Natural killer cell treated with Interleukin-12 subunit alpha and Interleukin-12 subunit beta and Interleukin-15 and Interleukin-18, amount 100 ng/mL, for 72 hours (primary cell): ENCODE data around the gene ARHGAP8. TPM values are rescaled to one million over a fixed set of nuclear protein-coding genes. Genes with fewer than 3 reads are reported as not detected.

ENCODE experiments used
- ATAC-seq, 2 donors: fragments of 150-1000 bp; cut with Tn5 transposase in 1 of 2; sonication (Bioruptor Pico), chemical (Tn5 transposase) in 1 of 2; 2 replicates each; pipeline ENCODE4 v1.10.0; 2021
- DNase-seq: peaks from one replicate; pipeline ENCODE4 v3.0.0; 2022; ENCODE audit warnings: low spot score
- H3K27ac Mint-ChIP-seq, 2 donors: 1 replicate in 1 of 2; 2 replicates in 1 of 2; pipeline ENCODE4 v1.8.0; 2022; ENCODE audit warnings: mixed read lengths in 2 of 2, mild to moderate bottlenecking in 1 of 2, moderate library complexity in 1 of 2
- H3K27me3 Mint-ChIP-seq, 2 donors: 1 replicate in 1 of 2; 2 replicates in 1 of 2; pipeline ENCODE4 v1.8.0; 2022; ENCODE audit warnings: mixed read lengths in 2 of 2
- H3K36me3 Mint-ChIP-seq: one replicate; pipeline ENCODE4 v1.8.0; 2022; ENCODE audit warnings: mixed read lengths
- H3K4me1 Mint-ChIP-seq, 2 donors: 1 replicate in 1 of 2; 2 replicates in 1 of 2; pipeline ENCODE4 v1.8.0; 2022; ENCODE audit warnings: low read depth in 2 of 2, mixed read lengths in 2 of 2, mild to moderate bottlenecking in 1 of 2
- H3K4me3 Mint-ChIP-seq: one replicate; pipeline ENCODE4 v1.8.0; 2022; ENCODE audit warnings: mixed read lengths
- H3K9me3 Mint-ChIP-seq: 2 replicates; pipeline ENCODE4 v1.8.0; 2022; ENCODE audit warnings: mixed read lengths
- total RNA-seq, 2 donors: library from RNA; stranded (reverse); gene quantifications; one replicate each; pipeline ENCODE4 v1.2.3, GENCODE V29; 2022

ARHGAP8 gene
- total RNA-seq, 2 donors from 2014 or later, result 0.64 to 2.3 TPM

DNA sequence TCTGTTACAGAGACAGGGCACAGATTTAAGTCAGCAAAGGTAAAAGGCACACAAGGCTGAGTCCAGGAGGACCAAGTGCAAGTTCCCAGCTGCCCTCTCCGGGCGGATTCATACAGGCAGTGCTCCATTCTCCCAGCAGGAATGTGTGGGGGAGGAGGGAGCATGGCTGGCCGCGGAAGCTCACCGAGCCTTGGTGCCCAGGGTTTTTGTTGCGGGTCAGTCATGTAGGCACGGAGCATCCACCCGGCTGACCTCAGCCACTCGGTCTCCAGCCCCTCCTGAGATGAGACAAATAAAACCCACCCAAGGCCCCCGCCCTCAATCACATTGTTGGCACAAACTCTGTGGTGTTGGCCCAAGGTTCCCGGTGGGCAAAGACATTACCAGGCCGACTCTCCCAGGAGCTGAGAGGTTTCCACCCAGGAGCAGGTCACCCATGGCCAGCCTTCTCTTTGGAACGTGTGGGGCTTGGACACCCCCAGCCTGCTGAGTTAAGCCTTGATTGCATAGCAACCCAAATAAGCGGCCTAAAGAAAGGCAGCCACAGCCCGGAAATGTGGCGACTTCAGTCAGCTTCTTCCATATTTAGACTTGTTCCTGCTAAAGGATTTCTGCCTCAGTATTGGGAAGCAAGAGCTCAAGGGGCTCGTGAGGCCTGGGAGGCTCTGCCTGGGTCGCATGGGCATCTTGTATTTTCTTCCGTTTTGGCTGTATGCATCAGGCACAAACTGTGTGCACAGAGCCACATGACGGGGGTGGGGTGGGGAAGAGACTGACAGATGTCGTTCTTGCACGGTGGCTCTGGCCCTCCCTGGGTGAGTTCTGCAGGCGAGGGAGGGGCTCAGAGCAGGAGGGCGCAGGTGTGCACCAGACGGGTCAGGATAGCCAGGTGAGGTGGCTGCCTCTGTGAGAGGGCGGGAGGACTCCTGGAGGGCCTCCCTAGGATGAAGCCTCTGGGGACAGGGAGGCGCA lies 63.0 kb downstream of the ARHGAP8 start:
- H3K36me3 Mint-ChIP-seq, result no peaks in the 10 kb centered on the region
- no peaks in the 10 kb centered on the region for H3K27me3 Mint-ChIP-seq
- no peaks in the 10 kb centered on the region for H3K9me3 Mint-ChIP-seq
- H3K4me3 Mint-ChIP-seq, result no peak overlapping the region
- ATAC-seq, result no peak
- no peak overlapping the region for H3K27ac Mint-ChIP-seq
- no peaks in the 10 kb centered on the region for H3K4me1 Mint-ChIP-seq
- DNase-seq, result peak; percentile 37

DNA sequence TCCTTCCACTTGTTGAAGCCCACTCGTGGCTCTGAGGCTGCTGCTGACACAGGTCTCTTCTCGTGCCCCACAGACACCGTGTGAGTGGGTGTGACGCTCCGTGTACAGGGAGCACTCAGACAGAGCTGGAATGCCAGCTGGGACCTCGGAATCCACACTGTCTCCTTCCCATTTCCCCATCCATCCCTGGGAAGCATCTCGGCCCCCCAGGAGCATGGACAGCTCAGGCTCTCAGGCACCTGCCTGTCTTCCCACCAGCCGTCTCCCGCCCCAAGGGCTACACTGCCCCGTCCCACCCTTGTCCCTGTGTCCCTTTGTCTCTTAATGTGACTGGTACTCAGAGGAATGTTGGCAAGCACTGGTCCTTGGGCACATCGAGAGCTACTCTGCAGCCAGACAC lies 63.8 kb downstream of the ARHGAP8 start:
- no peaks in the 10 kb centered on the region for H3K36me3 Mint-ChIP-seq

DNA sequence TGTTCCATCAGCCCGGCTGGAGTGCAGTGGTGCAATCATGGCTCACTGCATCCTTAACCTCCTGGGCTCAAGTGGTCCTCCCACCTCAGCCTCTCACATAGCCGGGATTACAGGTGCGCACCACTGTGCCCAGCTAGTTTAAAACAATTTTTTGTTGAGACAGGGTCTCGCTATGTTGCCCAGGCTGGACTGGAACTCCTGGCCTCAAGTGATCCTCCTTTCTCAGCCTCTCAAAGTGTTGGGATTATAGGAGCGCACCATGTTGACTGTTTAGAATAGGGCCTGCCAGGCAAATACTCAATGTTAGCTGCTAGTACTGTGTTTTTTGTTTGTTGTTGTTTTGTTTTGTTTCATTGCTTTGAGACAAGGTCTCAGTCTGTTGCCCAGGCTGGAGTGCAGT lies 66.4 kb downstream of the ARHGAP8 start:
- Mint-ChIP-seq H3K36me3 (no peaks in the 10 kb centered on the region), H3K27me3 (no peaks in the 10 kb centered on the region), H3K4me3 (no peak overlapping the region), H3K9me3 (no peaks in the 10 kb centered on the region), H3K27ac (no peak overlapping the region), H3K4me1 (no peaks in the 10 kb centered on the region)
- DNase-seq, result peak; percentile 31
- ATAC-seq, result no peak

More for the DNA sequence above, 63.8 kb downstream of the ARHGAP8 start:
- no peaks in the 10 kb centered on the region for H3K9me3 Mint-ChIP-seq
- DNase-seq (peak; percentile 32), ATAC-seq (no peak)
- no peaks in the 10 kb centered on the region for H3K4me1 Mint-ChIP-seq
- no peak overlapping the region for H3K27ac Mint-ChIP-seq
- H3K27me3 Mint-ChIP-seq, result no peaks in the 10 kb centered on the region
- H3K4me3 Mint-ChIP-seq, result no peak overlapping the region

DNA sequence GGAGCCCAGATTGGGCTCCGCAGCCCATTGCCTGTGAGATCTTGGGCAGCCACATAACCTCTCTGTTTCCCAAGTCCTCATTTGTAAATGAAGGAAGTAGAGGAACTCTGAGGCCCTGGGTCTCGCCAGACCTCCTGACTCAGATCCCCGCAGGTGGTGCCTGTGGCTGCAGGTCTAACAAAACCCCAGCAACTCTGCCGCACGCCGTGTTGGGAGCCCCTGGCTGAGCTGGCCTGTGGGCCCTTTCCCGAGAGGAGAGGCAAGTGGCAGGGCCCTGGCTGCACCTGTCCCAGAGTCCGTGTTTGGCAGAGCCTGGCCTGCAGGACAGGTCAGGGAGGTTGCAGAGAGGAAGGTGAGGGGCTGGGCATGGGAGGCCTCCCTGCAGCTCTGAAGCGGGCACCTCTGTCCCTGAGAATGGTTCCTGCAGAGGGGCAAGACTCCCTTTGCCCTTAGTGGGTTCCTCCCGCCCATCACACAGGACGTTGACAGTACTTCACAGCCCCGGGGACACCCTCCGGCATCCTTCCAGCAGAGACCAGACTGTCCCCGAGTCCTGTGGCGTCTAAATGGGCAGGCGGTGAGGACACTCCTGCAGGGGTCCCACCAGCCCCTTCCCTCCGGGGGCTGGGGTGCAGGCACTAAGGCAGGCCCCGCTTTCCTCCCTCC lies 67.7 kb downstream of the ARHGAP8 start:
- H3K9me3 Mint-ChIP-seq, result no peaks in the 10 kb centered on the region
- no peak overlapping the region for H3K27ac Mint-ChIP-seq
- ATAC-seq (peak in 1 of 2 donors; percentile 13), DNase-seq (peak; percentile 12)
- no peaks in the 10 kb centered on the region for H3K27me3 Mint-ChIP-seq
- no peaks in the 10 kb centered on the region for H3K36me3 Mint-ChIP-seq
- no peak overlapping the region for H3K4me3 Mint-ChIP-seq
- H3K4me1 Mint-ChIP-seq, result no peaks in the 10 kb centered on the region

DNA sequence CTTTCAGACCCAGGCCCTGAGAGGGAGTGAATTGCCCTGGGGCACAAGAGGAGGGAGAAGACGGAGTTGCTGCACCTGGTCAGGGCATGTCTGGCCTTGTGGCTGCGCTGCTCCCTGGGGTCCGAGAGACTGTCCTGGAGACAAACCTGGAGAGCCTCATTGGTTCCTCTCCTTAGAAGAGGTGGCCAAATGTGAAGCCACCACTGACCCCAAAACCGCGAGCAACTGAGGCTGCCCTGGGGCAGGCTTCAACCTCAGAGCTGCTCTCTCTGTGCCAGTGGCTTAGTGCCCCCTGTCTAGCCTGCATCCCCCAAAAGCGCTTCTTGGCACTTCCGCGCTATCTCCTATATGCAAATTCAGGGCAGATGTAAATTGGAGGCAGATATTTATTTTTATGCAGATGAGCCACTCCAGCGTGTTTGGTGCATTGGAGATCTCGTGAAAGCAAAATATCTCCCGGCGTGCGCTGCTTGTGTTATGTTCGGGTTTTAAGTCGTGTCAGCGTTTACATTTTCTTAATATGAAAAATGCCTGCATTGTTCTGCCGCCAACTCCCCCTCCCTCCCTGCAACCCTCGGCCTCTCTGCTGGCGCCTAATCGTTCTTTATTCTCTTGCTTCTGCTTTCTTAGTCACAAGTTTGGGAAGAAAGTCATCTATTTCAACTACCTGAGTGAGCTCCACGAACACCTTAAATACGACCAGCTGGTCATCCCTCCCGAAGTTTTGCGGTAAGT lies 69.5 kb downstream of the ARHGAP8 start:
- Mint-ChIP-seq H3K27me3 (no peaks in the 10 kb centered on the region), H3K27ac (no peak overlapping the region), H3K4me1 (peaks cover 0 to 2% of the 10 kb centered on the region in 2 donors), H3K9me3 (no peaks in the 10 kb centered on the region), H3K4me3 (no peak overlapping the region), H3K36me3 (no peaks in the 10 kb centered on the region)
- ATAC-seq, result no peak
- DNase-seq, result peak; percentile 37

DNA sequence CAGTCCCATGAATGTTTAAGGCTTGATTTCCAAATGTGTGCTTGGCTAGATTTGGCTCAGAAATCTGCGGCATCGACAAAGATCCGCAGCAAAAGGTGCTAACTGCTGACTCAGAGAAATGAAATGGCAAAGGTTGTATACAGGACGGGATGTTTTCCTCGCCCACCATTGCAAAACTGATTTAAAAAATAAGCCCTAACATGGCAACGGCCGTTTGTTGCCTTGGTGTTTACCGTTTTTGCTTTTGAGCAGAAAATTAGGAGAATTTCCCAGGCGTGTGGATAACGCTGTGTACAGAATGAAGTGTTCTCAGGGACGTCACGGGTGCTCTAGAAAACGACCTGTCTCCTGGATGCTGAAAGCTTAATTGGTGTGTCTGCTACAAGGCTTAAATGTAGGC lies 70.2 kb downstream of the ARHGAP8 start:
- ATAC-seq, result no peak
- no peaks in the 10 kb centered on the region for H3K9me3 Mint-ChIP-seq
- no peak overlapping the region for H3K27ac Mint-ChIP-seq
- no peaks in the 10 kb centered on the region for H3K36me3 Mint-ChIP-seq
- no peak overlapping the region for H3K4me3 Mint-ChIP-seq
- no peaks in the 10 kb centered on the region for H3K27me3 Mint-ChIP-seq
- DNase-seq, result peak; percentile 1
- H3K4me1 Mint-ChIP-seq, result peaks cover 0 to 4% of the 10 kb centered on the region in 2 donors

DNA sequence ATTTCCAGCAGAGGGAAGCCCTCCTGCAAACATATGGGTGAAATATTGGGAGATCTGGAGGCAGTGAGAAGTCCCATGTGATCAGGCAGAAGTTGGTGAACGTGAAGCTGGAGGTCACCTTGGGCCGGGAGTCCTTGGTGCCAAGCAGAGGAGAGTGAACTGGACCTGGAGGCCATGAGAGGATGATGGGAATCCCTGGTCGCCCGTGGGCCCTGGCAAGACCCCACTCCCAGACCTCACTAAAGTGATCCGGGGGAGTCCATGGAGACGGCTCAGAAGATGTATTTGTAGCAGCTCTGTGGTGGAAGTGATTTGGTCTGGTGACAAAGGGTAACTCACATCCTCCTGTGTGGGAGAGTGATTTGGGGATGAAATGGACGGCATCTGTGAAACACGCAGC lies 71.0 kb downstream of the ARHGAP8 start:
- Mint-ChIP-seq H3K4me1 (peaks cover 0 to 7% of the 10 kb centered on the region in 2 donors), H3K9me3 (no peaks in the 10 kb centered on the region), H3K27ac (no peak overlapping the region), H3K36me3 (no peaks in the 10 kb centered on the region), H3K27me3 (no peaks in the 10 kb centered on the region), H3K4me3 (no peak overlapping the region)
- ATAC-seq (no peak), DNase-seq (peak; percentile 56)

DNA sequence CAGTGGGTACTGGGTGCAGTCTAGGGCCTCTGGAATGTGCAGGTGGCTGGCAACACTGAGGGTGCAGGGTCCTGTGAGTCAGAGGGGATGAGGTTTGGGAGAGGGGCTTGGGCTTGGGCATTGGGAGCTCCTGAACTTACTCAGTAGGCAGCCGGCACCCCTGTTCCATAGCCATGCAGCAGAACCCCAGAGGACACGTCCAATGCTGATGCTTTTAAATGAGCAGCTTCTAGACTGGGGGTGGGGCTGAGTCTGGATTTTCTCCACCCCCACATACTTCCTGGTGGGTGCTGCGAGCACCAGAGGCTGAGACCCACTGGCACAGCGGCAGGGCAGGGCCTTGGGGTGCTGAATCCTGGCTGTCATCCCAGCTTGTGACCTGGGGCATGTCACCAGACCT lies 71.4 kb downstream of the ARHGAP8 start:
- Mint-ChIP-seq H3K4me3 (no peak overlapping the region), H3K4me1 (peaks cover 0 to 7% of the 10 kb centered on the region in 2 donors), H3K36me3 (no peaks in the 10 kb centered on the region), H3K9me3 (no peaks in the 10 kb centered on the region), H3K27me3 (no peaks in the 10 kb centered on the region), H3K27ac (no peak overlapping the region)
- ATAC-seq (no peak), DNase-seq (peak; percentile 31)

DNA sequence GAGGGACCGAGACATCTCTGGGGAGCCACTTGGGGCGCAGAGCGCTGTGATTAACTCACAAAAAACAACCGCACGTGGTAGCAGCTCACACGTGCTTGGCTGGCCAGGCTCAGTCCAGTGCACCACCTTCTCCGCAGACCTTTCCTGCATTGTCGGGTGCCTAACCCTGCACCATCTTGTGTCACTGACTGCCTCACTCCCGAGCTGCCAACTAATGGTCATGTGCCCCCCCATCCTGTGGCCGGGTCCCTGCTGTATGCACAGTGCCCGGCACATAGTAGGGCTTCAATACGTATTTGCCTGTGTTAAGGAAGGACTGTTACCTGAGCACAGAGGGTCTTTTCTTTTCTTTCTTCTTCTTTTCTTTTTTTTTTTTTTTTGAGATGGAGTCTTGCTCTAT lies 71.9 kb downstream of the ARHGAP8 start:
- Mint-ChIP-seq H3K4me1 (peaks cover 0 to 7% of the 10 kb centered on the region in 2 donors), H3K4me3 (no peak overlapping the region)
- peak; percentile 54 for DNase-seq

DNA sequence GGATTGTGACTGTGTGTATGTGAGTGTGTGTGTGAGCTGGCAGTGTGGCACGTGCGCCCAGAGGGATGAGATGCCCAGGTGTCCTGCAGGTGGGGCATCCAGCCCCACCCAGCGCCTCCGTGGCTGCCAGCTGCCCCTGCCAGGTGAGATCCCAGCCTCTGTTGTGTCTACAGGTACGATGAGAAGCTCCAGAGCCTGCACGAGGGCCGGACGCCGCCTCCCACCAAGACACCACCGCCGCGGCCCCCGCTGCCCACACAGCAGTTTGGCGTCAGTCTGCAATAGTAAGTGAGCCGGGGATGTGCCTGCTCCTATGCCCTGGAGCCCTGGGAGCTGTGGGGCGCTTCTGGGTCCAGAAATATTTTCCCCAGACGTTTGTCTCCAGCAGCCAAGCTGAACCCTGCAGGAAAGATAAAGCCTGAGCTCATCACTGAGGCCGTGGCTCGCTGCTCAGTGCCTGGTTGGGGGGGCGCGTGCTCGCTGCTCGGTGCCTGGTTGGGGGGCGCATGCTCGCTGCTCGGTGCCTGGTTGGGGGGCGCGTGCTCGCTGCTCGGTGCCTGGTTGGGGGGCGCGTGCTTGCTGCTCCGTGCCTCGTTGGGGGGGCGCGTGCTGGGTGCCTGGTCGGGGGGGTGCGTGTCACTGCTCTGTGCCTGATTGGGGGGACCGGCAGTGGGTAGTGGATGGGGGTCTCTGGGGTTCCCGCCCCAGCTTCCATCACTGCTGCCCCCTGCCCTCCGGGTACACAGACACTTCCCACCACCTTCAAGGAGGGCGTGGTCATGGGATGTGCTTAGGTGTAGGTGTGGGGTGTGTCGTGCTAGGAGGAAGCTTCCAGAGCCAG lies 73.2 kb downstream of the ARHGAP8 start:
- no peaks in the 10 kb centered on the region for H3K27me3 Mint-ChIP-seq
- DNase-seq, result peak; percentile 54
- peak; percentile 10 to 37 for ATAC-seq
- no peaks in the 10 kb centered on the region for H3K36me3 Mint-ChIP-seq
- H3K4me1 Mint-ChIP-seq, result peaks cover 0 to 7% of the 10 kb centered on the region in 2 donors
- H3K27ac Mint-ChIP-seq, result no peak overlapping the region
- H3K9me3 Mint-ChIP-seq, result no peaks in the 10 kb centered on the region
- no peak overlapping the region for H3K4me3 Mint-ChIP-seq

More for the DNA sequence above, 71.9 kb downstream of the ARHGAP8 start:
- H3K27me3 Mint-ChIP-seq, result no peaks in the 10 kb centered on the region
- H3K9me3 Mint-ChIP-seq, result no peaks in the 10 kb centered on the region
- no peak overlapping the region for H3K27ac Mint-ChIP-seq
- no peak for ATAC-seq
- H3K36me3 Mint-ChIP-seq, result no peaks in the 10 kb centered on the region

DNA sequence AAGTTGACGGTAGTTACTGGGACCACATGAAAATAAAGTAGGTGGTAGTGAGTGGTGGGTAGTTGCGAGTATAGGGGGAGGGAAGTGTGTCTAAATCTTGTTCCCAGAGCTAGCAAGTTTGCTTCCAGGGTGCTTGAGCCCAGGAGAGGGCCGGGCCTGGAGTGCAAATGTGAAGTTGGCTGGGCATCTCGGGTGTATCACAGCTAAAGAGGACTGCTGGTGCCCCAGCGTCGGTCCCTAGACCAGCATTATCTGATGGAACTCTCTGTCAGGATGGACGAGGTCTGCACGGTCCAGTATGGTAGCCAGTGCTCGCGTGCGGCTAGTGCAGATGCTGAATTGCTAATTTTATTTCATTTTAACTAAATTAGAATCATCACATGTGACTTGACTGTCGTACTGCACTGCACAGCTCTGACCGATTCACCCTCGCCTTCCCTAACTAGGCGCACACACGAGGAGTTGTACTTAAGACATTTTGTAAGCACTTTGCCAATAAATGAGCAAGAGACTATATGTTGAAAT lies 75.4 kb downstream of the ARHGAP8 start:
- no peak for ATAC-seq
- H3K9me3 Mint-ChIP-seq, result no peaks in the 10 kb centered on the region
- no peaks in the 10 kb centered on the region for H3K36me3 Mint-ChIP-seq
- peaks cover 0 to 7% of the 10 kb centered on the region in 2 donors for H3K4me1 Mint-ChIP-seq
- H3K27ac Mint-ChIP-seq, result no peak overlapping the region
- DNase-seq, result peak; percentile 18
- H3K4me3 Mint-ChIP-seq, result no peak overlapping the region
- no peaks in the 10 kb centered on the region for H3K27me3 Mint-ChIP-seq

DNA sequence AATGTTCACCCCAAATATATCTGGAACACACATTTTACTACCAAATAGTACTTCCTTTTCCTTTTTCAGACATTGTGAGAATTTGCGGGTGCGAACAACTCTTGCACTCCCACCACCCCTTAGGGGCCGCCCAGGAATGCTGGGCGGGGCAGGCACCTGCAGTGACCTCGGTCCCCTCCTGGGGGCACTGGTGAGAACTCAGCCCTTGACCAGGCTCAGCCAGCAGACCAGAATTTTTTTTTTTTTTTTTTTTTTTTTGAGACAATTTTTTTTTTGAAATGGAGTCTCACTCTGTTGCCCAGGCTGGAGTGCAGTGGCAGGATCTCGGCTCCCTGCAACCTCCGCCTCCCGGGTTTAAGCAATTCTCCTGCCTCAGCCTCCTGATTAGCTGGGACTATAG lies 75.8 kb downstream of the ARHGAP8 start:
- H3K27ac Mint-ChIP-seq, result no peak overlapping the region
- no peak overlapping the region for H3K4me3 Mint-ChIP-seq
- no peaks in the 10 kb centered on the region for H3K36me3 Mint-ChIP-seq
- peaks cover 0 to 7% of the 10 kb centered on the region in 2 donors for H3K4me1 Mint-ChIP-seq
- H3K27me3 Mint-ChIP-seq, result no peaks in the 10 kb centered on the region
- DNase-seq (peak; percentile 41), ATAC-seq (no peak)
- no peaks in the 10 kb centered on the region for H3K9me3 Mint-ChIP-seq

DNA sequence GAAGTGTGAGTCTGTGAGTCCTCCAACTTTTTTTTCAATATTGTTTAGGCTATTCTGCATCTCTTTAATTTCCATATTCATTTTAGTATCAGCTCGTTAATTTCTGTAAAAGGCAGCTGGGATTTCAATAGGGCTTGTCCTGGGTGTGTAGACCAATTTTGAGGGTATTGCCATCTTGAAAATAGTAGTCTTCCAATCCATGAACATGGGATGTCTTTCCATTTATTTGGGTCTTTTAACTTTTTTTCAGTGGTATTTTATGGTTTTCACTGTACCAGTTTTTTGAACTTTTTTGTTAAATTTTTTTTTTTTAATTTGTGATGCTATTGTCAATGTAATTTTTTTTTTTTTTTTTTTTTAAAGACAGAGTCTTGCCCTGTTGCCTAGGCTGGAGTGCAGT lies 79.5 kb downstream of the ARHGAP8 start:
- ATAC-seq, result no peak
- Mint-ChIP-seq H3K4me3 (no peak overlapping the region), H3K27me3 (peaks cover 0 to 4% of the 10 kb centered on the region in 2 donors), H3K4me1 (peaks cover 0 to 5% of the 10 kb centered on the region in 2 donors), H3K36me3 (no peaks in the 10 kb centered on the region), H3K27ac (no peak overlapping the region), H3K9me3 (no peaks in the 10 kb centered on the region)
- no peak for DNase-seq
